GM21786 (cell line): Measurements from ENCODE around the gene LRRC74B.

Experiments
- ATAC-seq: cut with Tn5 transposase; IDR thresholded peaks from one replicate; pipeline ENCODE4 v1.9.1; 2021; ENCODE audit not compliant: unreplicated experiment

LRRC74B gene

GRCh38 chr22:21101877-21102638 is 56.3 kb downstream of the LRRC74B start:
- no peak for ATAC-seq

DNA sequence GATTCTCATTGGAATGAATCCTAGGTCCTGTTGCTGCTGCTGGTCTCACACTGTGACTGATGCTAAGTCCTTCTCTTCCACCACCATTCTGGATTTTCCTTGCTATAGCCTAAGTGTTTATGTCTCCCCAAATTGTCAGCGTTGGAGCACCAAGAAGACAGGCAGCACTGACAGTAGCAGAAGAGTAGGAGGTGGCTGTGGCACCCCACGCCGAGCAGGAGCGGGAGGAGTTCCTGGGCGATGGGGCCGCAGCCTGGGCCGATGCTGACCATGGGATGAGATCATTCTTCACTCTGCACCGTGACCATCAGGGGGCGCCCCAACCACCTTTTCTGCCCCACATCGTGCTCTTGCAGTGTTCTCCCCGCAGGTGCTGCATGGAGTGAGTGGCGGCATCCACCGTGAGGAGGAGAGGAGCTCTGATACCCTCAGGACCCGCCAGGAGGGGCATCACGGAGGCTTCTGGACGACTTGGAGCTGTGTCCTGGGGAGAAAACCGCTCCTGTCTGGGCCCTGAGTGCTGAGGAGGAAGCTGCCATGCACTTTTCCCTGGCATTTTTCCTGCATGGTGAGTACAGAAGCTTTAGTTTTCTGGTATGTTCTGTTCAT is 57.0 kb downstream of the LRRC74B start:
- ATAC-seq = no peak

- no peak for ATAC-seq
Measured at GRCh38 chr22:21103633-21104032, 57.9 kb downstream of the LRRC74B start.

GRCh38 chr22:21104126-21104691 is 58.5 kb downstream of the LRRC74B start:
- ATAC-seq = no peak

DNA sequence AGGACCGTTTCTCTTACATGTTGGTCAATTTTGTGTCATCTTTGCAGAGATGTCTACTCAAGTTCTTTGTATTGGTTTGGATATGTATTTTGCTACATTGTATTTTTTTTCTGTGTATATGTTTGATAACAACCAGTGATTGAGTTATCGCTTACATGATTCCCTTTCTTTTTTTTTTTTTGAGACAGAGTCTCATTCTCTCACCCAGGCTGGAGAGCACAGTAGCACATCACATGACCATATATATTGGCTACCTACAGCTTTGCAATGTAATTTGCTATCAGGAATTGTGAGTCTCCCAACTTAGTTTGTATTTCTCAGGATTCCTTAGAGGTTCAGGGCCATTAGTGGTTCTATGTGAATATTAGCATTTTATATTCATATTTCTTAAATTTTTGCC is 59.5 kb downstream of the LRRC74B start:
- no peak for ATAC-seq

GRCh38 chr22:21106000-21106399 is 60.3 kb downstream of the LRRC74B start:
- ATAC-seq = no peak

- ATAC-seq = no peak
Measured at GRCh38 chr22:21108379-21109115, 62.8 kb downstream of the LRRC74B start.
